ENCODE results near the gene ARPC5. TPM values are rescaled to one million over a fixed set of nuclear protein-coding genes. Genes with fewer than 3 reads are reported as not detected.

Gene ARPC5
- total and polyA plus RNA-seq, 8 donors: 130 to 208 (median 147) TPM

GRCh38 chr1:183673605-183674323 is 38.2 kb upstream of the ARPC5 start:
- H3K27ac ChIP-seq: no peak overlapping the region
- no peak for ATAC-seq
- intact Hi-C loops (cut with DNase I): no loop called here

DNA sequence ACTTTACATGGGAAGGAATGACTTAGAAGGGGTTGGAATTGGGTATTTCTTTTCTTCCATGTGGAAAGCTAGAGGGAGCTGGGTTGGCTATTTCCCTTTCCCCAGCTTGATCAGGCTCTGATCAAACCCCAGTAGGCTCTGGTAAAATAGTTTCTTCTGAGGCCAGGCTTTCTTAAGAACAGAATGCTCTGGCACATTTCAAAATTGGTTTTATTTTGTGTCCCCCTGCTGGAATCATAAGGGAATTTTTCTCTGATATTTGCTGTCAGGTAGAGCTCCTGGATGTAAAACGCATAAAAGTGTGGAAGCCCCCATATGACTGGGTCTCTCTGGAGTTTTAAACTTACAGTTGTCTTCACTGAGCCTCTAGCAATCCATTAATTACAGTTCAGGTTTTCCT is 34.6 kb upstream of the ARPC5 start:
- peaks cover 0 to 6% of the 10 kb centered on the region in 2 donors for H3K9me3 ChIP-seq
- no peak for ATAC-seq
- no peak overlapping the region for H3K27ac ChIP-seq
- no peaks in the 10 kb centered on the region for H3K4me1 ChIP-seq
- H3K4me3 ChIP-seq: no peak overlapping the region
- no peak for TF ChIP-seq CTCF (IDR thresholded peaks at IDR 0.05)
- DNase-seq: no peak
- intact Hi-C loops (cut with DNase I): no loop called here
- no peaks in the 10 kb centered on the region for H3K36me3 ChIP-seq
- H3K27me3 ChIP-seq: no peaks in the 10 kb centered on the region

More at GRCh38 chr1:183673605-183674323, 38.2 kb upstream of the ARPC5 start:
- no peak for DNase-seq
- Histone ChIP-seq H3K4me1 (no peaks in the 10 kb centered on the region), H3K27me3 (no peaks in the 10 kb centered on the region), H3K9me3 (peaks cover 0 to 6% of the 10 kb centered on the region in 2 donors), H3K36me3 (no peaks in the 10 kb centered on the region), H3K4me3 (no peak overlapping the region)
- TF ChIP-seq CTCF (IDR thresholded peaks at IDR 0.05): no peak

DNA sequence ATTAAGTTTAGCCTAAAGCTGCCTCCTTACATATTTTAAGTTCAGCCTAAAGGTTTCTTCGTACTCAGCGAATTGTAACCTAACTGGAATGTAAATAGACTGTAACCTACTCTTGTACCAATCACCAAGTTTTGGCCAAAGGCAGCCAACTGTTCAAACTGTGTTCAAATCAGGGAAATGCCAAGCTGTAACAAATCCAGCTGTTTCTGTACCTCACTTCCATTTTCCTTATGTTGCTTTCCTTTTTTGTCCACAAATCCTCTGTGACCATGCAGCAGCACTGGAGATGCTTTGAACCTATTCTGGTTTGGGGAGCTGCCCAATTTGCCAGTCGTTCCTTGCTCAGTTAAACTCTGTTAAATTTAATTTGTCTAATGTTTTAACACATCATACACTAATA is 20.8 kb upstream of the ARPC5 start:
- no peak overlapping the region for H3K27ac ChIP-seq
- ATAC-seq (no peak), DNase-seq (no peak)
- H3K4me1 ChIP-seq: peaks cover 4 to 31% of the 10 kb centered on the region in 2 donors
- H3K9me3 ChIP-seq: no peaks in the 10 kb centered on the region
- TF ChIP-seq CTCF (IDR thresholded peaks at IDR 0.05): no peak
- no peaks in the 10 kb centered on the region for H3K27me3 ChIP-seq
- H3K4me3 ChIP-seq: no peak overlapping the region
- intact Hi-C loops (cut with DNase I): no loop called here
- no peaks in the 10 kb centered on the region for H3K36me3 ChIP-seq

DNA sequence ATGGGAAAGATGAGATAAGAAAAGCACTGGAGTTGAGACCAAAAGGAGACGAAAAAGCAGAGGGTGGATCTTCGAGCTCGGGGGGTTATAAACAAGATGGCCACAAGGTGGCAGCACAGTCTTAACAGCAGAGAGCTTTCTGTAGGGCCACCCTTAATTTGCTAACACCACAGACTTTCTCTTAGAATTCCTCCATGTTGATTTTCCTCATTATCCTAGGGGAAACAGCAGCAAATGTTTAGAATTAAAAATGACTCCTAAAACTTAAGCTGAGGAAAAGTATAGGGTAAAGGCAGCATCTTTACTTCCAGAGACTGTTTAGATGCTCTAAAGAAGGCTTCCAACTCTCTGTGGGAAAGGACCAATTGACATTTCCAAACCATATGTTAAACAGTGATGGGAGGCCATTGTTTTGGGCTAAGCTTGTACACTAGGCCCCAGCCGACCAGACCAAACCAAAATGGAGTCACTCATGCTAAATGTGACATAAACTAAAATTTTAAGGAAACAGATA is 20.0 kb upstream of the ARPC5 start:
- peak; percentile 82 to 89 for TF ChIP-seq CTCF (IDR thresholded peaks at IDR 0.05)
- H3K27ac ChIP-seq: no peak overlapping the region
- peak; percentile 87 for ATAC-seq
- H3K4me1 ChIP-seq: peaks cover 4 to 31% of the 10 kb centered on the region in 2 donors
- no peaks in the 10 kb centered on the region for H3K27me3 ChIP-seq
- H3K4me3 ChIP-seq: no peak overlapping the region
- intact Hi-C loops (cut with DNase I): no loop called here
- no peaks in the 10 kb centered on the region for H3K36me3 ChIP-seq
- no peaks in the 10 kb centered on the region for H3K9me3 ChIP-seq
- DNase-seq: peak in 3 of 4 donors; percentile 77 to 90 (median 79)

GRCh38 chr1:183654706-183655105 is 19.1 kb upstream of the ARPC5 start:
- TF ChIP-seq CTCF (IDR thresholded peaks at IDR 0.05): no peak
- H3K27ac ChIP-seq: no peak overlapping the region
- no peak for ATAC-seq
- no peaks in the 10 kb centered on the region for H3K27me3 ChIP-seq
- no peaks in the 10 kb centered on the region for H3K9me3 ChIP-seq
- no peak overlapping the region for H3K4me3 ChIP-seq
- intact Hi-C loops (cut with DNase I): loop anchor here in 1 of 2 donors (5.0 kb wide), 1 partner anchor 263 kb away; no protein-coding TSS in a partner anchor
- peaks cover 4 to 31% of the 10 kb centered on the region in 2 donors for H3K4me1 ChIP-seq
- no peaks in the 10 kb centered on the region for H3K36me3 ChIP-seq
- DNase-seq: no peak

All from left lung (tissue), 10 donors.